ENCODE data around the gene C10orf71.

C10orf71 gene

DNA sequence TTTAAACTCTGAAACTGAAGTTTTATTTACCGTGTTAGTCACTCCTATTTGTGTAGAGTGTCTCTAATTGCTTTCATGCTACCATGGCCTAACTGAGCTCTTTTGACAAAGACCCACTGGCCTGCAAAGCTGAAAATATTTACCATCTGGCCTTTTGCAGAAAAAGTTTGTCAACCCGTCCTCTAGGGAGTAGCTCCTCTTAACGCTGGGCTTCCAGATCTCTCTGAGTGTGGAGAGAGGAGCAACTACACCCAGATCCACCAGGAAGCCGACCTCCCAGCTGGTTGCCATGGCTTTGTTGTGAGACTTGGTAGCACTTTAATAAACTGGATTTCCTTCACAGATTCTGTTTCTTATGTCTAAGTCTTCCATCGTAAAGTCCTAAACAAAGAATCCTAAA lies 4.2 kb upstream of the C10orf71 start:
- DNase-seq, result no peak

DNA sequence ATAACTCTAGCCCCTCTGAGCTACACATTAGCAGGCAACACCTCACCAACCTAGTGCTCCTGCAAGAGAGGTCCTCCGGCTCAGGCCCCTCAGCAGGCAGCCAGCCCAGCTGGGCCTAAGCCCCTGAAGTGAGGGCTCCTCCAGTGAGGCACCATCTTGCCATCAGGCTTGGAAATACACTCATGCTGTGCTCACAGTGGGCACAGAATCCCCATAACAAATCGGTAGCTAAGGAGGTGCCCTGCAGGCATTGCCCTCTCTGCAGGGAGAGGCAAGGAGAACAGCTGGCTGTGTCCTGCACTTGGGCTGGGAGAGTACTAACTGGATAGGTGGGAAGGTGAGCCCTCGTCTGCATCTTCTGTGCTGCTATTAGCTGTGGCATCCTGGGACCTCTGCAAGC lies 3.7 kb upstream of the C10orf71 start:
- no peak for DNase-seq

DNA sequence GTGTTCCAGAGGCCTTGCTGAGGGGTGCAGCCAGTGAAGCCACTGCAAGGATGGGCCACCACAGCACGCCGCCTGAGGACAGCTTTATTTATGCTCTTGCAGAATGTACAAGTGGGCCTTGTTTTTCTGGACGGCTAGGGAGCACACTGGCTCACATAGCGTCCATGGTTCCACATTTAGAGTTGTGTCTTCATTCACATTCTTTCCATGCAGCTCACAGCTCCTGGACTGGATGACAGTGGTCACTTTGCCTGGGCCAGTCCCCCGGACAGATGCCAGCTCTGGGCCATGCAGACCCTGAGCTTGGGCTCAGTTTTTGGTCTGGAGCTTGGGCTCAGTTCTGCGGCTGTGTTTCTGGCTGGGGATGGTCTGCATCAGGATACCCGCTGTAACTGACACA lies 2.6 kb upstream of the C10orf71 start:
- no peak for DNase-seq

DNA sequence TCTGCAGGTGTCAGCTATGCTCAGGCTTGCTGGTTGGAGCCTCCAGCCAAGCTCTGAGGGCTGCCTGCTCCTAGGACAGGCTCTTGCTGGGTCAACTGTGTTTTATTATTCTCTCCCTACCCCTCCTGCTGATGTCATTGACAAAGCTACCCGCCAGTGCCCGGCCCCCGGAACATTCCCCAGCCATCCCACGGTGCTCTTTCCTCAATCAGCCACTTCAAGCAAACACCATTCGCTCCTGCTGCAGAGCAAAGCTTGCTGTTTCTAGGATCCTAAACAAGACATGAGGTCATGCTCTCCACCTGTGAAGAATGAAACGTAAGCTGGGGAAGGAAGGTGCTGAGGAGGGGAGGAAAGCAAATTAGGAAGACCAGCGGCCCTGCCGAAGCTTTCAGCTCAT lies 2.1 kb upstream of the C10orf71 start:
- no peak for DNase-seq

DNA sequence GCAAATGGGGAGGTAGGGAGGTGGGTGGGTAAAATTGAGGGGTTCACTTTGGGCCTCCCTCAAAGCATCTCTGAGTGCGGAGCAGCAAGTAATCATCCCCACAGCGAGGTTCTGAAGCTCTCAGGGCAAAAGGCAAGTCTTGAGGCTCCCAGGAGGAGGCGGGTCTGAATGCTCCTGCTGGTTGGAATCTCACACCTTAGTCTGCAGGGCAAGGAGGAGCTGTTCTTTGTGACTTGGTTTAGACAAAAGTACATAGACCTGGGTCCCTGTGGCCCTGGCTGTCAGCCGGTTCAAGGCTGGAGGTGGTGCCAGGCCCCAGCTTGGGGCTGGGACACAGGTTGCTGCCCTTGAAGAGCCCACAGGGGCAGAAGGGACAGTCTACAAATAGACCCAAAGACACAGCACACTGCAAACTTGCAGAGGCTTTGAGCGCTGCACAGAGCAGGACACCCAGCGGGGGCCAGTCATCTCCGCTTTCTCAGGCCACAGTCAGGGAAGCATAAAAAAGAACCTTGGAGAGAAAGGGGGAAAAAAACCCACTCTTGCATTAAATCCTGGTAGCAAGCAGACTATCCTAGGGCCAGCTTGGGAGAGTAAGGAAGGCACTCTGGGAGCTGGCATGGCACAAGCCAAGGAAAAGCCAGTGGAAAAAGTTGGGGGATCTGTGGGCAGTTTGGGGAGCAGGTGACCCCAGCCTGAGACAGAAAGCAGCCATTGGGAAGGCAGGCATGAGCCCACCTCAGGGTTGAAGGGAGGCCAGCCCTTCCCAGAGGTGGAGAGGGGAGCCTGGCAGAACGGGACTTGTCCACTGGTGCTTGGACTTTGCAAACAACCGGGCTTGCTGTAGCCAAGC lies 926 bp upstream of the C10orf71 start:
- DNase-seq, result no peak

DNA sequence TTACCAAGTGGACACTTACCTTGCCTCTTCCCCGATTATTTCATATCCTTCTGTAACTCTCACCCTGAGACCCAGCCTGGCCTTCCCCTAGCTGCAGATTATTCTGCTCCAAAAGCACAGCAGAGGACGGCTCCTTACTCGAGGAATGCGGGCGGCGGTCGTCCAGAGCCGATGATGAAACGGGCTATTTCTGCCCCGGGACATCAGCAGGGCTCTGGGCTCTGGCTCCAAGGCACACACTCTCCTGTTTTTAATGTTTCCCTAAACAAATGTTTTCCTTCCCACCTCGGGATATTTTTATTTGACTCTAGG lies 343 bp upstream of the C10orf71 start:
- DNase-seq, result no peak

DNA sequence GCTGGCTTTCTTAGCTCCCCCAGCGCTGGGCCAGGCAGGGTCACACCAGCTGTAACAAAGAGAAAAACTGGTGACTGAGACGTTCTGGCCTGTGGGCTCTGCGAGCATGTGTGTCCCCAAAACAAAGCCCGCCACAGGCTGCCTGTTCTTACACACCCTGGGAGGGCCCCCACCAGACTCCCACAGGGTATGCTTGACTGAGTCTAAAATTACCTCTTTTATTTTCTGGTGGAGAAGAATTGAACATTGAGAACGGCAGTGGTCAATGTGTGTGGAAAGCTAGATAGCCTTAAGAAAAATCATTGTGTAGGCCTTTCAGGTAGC lies 808 bp downstream of the C10orf71 start:
- DNase-seq, result no peak

DNA sequence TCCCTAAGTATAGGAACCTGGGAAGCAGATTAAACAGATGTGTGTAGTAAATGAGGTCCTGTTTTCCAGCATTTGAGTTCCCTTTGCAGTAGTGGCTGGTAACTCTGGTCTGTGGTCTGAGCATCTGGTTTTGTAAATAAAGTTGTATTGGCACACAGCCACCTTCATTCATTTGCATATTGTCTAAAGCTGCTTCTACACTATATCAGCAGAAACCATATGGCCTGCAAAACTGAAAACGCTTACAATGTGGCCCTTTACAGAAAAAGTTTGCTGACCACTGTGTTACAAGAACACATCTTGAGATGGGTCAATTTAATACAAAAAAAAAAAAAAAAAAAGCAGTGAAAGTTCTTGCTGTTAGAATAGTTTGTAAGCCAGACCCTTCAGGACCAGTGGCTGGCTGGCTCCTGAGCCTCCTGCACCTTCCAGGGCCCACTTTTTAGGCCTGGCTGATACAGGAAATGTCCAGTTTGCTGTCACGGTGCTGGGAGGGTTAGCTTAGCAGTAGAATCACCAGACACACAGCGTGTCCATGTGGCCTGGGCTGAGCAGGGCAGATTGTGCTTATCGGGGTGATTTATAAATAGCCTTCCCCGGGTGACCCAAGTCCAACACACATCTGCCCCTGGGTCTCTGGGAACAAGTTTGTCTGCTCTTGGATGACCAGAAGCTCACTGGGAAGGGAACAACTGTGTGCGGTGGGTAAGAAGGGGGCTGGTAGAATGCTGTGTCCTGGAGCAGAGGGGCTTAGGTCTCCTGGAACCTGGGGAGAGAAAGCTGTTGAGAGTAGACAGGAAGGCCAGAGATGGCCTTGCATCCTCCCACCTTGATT lies 1.4 kb downstream of the C10orf71 start:
- DNase-seq, result no peak

DNA sequence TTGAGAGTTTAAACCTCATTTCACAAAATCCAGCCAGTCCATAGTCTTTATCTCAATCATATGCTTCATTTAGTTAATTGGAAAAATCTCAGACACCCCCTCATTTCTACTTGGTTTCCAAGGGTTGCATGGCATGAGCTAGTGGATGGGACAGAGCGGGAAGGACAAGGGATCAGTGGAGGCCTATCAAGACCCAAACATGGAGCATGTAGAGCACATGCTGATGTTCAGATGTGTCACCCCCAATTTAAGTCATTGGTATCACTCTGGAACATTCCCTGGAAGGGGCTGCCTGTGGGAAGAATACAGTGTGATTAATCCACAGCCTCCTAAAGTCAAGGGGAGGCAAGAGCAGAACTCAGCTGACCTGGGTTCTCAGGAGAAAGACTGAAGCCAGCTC lies 2.3 kb downstream of the C10orf71 start:
- no peak for DNase-seq

DNA sequence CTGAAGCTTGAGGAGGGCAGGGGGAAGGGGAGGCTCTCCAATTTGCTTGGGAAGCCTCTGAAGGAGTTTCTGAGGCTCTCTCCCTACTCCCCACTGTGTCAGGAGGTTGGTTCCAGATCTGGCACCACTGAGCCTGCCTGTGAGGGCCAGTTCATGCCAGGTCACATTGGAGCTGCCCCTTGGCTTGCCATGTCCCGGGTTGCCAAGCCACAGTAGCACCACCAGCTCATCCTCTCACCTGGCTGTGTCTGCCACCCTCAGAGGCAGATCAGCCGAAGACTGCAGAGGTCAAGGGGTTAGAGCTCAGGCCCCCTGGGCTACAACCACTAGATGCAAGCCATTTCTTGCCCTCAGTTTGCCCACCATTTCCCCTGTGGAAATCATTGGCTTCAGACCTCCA lies 3.1 kb downstream of the C10orf71 start:
- no peak for DNase-seq

DNA sequence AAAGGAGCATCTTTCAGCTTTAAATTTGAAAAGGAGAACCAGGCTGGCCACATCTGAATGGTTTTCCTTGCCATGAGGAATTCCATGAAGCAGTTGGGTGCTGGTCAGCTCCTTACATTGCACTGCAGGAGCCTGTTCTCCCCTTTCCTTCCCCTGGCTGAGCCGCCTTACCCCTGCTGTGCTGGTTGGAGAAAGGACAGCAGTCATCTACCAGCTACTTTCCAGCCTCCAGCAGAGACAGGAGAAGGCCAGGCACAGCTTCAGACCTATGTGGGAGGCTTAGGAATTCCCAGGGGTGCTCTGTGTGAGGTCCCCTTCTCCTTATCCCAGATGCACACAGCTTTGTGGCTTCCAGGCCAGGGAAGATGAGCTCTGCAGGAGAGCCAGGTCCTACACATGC lies 4.7 kb downstream of the C10orf71 start:
- DNase-seq, result no peak

DNA sequence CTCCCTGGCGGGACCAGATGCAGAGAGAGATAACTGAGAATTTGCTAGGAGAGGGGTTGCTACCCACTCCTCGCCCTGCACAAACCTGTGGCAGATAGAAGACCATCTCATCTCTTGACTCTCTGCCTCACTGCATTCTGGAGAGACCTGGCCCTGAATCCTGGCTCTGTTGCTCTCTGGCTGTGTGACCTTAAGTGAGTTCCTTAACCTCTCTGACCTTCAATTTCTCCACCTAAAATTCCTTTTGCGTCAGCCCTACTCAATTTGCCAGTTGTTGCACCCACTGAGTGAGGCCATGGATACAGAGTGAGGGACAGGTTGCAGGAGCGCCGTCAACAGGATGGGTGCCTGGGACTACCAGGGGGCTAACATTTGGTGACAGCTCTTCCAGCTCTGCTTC lies 5.2 kb downstream of the C10orf71 start:
- DNase-seq, result no peak

DNA sequence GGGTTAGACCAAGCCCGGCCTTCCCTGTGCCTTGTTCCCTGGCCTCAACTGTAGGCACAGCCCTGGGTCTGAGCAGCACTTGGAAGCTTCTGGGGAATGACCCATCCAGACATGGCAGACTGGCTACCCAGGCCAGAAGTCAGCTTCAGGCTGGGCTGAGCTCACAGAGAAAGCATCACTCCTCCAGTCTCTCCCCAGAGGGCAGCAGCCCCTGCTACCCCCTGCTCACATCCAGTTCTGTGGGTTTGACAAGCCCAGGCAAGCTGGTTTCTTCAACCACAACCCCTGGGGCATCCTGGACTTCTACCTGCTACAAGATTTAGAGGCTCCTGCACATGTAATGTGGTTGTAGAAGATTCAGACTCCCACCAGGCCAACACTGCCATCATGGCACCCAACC lies 9.0 kb downstream of the C10orf71 start:
- DNase-seq, result no peak

DNA sequence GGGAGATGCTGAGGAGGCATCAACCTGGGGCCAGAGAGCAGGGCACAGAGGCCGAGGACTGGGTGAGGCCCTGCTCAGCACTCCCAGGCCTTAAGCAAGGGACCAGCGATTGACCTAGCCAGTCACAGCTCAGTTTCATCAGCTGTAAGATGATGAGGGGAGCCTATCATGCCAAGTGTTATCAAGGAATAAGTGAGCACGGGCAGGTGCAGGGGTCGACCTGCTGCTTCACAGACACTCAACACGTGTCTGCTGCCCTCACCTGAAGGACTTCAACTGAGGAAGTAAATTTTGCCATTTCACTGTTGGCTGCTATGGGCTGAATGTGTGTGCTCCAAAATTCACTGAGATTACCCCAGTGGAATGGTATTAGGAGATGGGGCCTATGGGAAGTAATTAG lies 9.9 kb downstream of the C10orf71 start:
- no peak for DNase-seq

DNA sequence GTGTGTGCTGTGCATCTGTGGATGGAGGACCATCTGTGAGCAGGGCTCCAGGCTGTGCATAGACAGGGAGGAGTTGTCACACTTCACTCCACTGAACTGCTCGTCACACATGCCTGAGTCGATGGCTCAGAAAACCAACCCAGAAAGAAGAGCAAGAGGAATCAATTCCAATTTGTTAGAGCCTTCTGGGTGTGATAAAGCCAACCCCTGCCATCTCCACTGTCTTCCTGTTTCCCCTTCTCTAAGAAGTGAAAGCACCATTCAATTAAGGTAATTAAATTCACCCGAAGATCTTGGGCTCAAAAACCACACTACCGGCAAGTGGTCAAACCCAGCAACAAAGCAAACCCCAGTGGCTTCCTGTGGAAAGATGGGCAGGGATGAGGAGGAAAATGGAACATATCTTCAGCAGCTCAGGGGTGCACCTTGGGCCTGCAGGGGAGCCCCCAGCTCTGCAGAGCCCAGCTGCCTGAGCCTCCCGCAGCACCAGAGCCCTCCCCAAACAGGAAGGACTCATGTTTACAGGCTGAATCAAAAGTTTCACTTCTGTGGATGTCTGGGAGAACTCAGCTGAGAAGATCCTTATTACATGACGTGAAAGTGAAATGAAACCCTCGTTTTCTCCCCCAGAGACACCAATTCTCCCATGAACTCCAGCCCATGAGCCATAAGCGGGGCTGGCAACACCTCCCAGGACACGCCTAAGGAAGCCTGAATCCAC lies 10.9 kb downstream of the C10orf71 start:
- no peak for DNase-seq

DNA sequence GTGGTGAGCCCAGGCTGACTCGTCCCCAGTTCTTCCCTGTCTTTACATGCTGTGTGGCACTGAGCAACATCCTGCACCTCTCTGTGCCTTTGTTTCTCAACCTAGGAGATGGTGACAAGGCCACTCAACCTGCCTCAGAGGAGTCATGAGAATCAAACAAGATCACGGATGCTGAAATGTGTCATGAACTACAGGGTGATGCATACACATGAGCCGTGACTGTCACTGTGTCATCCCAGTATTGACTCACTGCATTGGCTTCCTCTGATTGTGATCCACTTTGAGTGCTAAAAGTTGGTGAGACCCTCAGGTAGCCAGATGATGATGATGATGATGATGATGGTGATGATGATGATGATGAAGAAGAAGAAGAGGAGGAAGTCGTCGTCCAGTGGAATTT lies 11.5 kb downstream of the C10orf71 start:
- no peak for DNase-seq

DNA sequence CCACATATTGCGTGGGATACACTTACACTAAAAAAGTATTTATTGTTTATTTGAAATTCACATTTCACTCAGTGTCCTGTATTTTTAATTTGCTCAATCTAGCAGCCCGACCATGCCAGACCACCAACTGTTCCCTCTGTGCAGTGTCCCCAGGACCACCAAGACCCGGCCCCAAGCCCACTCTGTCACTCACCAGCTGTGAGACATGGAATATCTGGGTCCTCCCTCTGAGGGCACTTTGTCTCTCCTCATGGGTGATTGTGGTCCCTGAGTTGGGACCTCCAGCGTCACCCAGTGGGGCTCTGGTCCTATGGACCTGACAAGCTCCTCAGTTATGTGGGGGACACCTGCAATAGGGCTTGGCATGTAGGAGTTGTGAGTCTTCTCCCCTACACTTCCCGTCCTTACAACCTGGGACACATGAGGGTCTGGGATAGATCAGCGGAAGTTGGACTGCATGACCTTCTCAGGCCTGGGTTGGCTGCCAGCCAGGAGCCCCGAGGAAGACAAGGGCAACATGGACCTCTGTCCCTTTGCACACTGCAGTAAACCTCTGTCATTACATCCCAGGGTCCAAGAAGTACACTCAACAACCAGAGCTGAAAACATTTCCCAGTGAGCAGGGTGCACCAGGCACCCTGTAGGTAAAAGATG lies 12.1 kb downstream of the C10orf71 start:
- DNase-seq, result no peak

DNA sequence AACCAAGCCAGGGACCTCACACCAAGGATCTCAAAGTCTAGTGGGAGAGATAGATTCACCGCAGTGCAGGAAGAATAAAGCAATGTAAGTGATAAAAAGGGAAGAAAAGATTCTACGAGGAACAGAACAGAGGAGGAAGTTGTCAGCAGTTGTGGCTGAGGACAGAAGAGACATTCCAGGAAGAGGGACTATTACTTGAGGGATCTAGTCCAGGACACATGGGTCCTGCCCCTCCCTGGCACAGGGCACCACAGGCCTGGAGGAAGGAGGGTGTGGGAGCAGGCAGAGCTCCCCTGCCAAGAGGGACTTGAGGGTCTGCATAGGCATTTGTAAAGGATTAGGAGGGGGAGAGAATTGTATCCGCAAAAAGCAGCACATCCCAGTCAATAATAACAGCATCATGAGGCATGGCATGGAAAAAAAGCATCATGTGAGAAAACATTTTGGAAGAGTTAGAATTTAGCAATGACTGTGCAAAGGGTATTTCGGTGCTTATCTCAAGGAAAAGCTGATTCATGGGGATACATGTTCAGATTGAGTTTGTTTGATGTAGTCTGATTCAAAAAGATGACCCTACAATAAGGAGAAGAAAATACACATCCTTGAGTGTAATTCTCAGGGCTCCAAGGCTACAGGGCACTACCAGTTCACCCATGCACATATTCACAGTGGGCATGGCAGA lies 12.7 kb downstream of the C10orf71 start:
- no peak for DNase-seq

DNA sequence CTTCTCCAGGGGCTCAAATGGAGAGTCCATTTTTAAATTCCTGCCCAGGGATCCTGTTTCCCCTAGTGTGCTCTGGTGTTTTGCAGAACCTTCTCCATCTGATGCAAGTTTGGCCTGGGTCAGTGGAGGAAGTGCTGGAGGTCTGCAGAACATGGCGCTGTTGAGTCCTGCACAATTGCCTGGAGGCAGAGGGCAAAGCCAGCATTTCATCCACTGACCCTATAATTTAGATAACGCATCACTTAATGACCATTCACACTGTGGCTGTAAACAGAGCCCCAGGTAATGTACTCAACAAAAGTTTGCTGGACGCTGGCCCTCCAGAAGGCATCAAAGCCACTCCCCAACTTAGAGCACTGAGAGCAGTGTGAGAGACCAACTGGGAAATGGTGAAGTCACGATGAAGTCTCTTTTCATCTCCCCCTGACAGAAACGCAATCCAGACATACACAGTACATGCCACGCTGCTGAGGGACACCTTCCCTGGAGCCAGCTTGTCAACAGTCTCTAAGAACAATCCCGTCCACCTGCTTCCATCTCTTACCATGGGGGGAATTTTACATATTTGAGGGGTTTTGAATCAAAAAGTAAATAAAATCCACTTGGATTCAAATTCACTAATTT lies 13.4 kb downstream of the C10orf71 start:
- no peak for DNase-seq

DNA sequence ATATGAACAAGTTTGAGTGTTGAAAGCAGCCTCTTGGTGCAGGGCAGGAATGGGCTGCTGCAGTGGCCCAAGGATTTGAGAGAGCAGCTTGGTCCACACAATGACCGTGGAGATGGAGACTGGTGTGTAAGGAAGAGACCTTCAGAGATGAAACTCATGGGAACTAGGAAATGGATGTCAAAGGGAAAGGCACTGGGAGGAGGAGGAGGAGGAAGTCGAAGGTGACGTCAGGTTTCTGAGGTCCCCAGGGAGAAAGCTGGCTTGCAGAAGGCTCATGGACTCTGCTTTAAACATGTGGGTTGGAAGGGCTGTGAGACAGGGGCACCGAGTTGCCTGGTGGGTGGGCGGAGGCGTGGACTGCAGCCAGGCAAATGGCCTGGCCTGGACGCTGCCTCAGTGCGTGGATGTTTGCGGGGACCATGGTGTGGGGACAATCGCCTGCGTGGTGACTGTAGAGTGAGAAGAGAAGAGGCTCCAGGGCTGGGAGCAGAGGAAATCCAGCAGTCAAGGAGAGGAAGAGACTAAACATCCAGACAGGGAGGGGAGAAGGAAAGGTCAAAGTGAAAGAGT lies 14.6 kb downstream of the C10orf71 start:
- no peak for DNase-seq

DNA sequence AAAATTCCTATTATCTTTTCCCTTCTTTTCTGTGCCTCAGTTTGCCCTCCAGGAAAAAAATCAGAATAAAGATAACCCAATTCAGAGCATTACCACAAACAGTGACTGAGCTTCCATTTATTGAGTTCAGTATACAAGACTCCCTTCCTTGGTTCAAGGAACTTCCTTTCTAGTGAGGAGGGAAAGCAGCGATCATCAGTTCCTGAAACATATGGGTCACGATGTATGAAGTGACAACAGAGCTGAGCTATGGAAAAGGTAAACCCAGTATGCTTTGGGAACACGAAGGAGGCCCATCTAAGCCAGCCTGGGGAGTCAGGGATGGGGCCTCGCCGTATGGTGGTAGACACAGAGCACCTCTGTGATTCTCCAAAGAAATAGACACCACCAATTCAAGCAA lies 15.8 kb downstream of the C10orf71 start:
- DNase-seq, result no peak

DNA sequence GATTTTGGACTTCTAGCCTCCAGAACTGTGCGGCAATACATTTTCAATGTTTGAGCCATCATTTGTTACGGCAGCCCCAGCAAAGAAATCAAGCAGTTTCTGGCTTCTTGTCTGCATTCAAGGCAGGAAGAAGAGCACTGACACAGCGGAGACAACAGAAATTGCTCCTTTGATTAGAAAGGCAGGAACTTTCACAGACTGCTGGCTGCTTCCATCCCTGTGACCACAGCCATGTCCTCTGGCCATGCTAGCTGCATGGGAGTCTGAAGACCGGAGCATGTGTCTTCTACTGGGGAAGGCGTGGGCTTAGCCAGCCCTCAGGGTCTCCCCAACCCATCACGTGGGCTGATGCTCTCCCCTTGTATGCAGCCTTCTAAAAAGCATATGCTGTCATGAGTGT lies 19.1 kb downstream of the C10orf71 start:
- no peak for DNase-seq
